HL-60 (cell line): ENCODE data around the gene TTC13.

Experiments used
- TF ChIP-seq, protein P1 (sequence below): IDR thresholded peaks from 2 replicates; pipeline ENCODE4 v1.6.1; 2012; ENCODE audit warnings: low read depth; ENCODE audit not compliant: insufficient replicate concordance
- TF ChIP-seq, protein P2 (sequence below): IDR thresholded peaks from one replicate; pipeline ENCODE4 v1.5.1; 2011; ENCODE audit warnings: low read length, control low read depth, inconsistent platforms; ENCODE audit not compliant: insufficient read depth

DNA sequence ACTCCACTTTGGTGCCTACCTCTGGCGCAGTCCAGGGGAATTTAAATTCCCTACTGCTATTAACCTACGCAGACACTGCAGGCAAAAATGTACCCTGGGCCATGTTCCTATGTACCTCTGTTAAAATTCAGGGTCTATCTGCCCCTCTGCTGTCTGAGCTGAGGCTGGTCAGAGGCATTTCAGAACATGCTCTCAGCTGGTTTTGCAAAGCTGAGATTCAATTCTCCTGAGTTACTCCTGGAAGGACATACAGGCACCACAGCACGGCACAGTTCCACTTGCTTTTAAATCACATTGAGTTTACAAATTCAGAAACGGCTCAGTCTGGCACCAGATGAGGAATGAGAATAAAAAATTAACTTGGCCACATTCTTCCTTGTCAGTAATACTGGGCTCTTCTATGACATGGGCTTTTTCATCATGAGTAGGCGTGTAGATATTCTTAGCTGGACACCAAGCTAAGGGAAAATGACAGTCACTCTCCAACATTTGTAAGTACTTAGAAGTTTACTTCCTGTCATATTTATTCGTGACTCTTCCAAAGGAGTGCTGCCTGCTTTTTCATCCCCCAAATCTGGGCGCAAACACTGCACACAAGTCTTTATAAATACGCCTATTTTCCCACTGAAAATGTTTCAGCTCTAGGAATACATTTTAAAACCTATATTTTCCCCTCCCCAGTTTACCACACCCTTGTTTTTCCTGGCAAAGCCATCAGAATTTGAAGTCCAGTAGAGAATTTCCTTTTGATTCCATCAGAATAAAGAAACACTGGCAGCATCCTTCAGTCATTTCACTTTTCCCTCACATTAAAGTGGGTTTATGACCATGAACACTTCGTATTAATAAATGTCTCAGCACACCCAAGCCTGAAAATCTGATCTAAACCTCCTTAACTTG lies 112.2 kb downstream of the TTC13 start:
- TF ChIP-seq, protein P1, sequence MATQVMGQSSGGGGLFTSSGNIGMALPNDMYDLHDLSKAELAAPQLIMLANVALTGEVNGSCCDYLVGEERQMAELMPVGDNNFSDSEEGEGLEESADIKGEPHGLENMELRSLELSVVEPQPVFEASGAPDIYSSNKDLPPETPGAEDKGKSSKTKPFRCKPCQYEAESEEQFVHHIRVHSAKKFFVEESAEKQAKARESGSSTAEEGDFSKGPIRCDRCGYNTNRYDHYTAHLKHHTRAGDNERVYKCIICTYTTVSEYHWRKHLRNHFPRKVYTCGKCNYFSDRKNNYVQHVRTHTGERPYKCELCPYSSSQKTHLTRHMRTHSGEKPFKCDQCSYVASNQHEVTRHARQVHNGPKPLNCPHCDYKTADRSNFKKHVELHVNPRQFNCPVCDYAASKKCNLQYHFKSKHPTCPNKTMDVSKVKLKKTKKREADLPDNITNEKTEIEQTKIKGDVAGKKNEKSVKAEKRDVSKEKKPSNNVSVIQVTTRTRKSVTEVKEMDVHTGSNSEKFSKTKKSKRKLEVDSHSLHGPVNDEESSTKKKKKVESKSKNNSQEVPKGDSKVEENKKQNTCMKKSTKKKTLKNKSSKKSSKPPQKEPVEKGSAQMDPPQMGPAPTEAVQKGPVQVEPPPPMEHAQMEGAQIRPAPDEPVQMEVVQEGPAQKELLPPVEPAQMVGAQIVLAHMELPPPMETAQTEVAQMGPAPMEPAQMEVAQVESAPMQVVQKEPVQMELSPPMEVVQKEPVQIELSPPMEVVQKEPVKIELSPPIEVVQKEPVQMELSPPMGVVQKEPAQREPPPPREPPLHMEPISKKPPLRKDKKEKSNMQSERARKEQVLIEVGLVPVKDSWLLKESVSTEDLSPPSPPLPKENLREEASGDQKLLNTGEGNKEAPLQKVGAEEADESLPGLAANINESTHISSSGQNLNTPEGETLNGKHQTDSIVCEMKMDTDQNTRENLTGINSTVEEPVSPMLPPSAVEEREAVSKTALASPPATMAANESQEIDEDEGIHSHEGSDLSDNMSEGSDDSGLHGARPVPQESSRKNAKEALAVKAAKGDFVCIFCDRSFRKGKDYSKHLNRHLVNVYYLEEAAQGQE, result no peak
- TF ChIP-seq, protein P2, sequence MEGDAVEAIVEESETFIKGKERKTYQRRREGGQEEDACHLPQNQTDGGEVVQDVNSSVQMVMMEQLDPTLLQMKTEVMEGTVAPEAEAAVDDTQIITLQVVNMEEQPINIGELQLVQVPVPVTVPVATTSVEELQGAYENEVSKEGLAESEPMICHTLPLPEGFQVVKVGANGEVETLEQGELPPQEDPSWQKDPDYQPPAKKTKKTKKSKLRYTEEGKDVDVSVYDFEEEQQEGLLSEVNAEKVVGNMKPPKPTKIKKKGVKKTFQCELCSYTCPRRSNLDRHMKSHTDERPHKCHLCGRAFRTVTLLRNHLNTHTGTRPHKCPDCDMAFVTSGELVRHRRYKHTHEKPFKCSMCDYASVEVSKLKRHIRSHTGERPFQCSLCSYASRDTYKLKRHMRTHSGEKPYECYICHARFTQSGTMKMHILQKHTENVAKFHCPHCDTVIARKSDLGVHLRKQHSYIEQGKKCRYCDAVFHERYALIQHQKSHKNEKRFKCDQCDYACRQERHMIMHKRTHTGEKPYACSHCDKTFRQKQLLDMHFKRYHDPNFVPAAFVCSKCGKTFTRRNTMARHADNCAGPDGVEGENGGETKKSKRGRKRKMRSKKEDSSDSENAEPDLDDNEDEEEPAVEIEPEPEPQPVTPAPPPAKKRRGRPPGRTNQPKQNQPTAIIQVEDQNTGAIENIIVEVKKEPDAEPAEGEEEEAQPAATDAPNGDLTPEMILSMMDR, result no peak
